Embryonic facial prominence (tissue), 1 donor: ENCODE results near the gene TMEM259.

ENCODE experiments used
- DNase-seq: peaks from one replicate; pipeline ENCODE4 v3.0.0-alpha.2; 2016; ENCODE audit errors: extremely low spot score

TMEM259 gene

GRCh38 chr19:1020868-1021425 is at the start of gene TMEM259:
TSS of gene TMEM259 (minus strand) at chr19:1021123. CDS start at chr19:1020996, 127 bp downstream.
- DNase-seq, result peak; percentile 94

GRCh38 chr19:1070576-1070930 is 49.6 kb upstream of the TMEM259 start:
- no peak for DNase-seq

- no peak for DNase-seq
These were observed 48.3 kb upstream of the TMEM259 start for GRCh38 chr19:1069009-1069779.

GRCh38 chr19:1068009-1069001 is 47.4 kb upstream of the TMEM259 start:
- DNase-seq, result no peak

- no peak for DNase-seq
These were observed 46.5 kb upstream of the TMEM259 start for GRCh38 chr19:1067341-1067957.

GRCh38 chr19:1066748-1067340 is 45.9 kb upstream of the TMEM259 start, which contains the start of gene ARHGAP45:
TSS of gene ARHGAP45 (plus strand) at chr19:1067167. CDS start at chr19:1067406, 239 bp downstream.
- DNase-seq, result no peak

- no peak for DNase-seq
These were observed 45.4 kb upstream of the TMEM259 start for GRCh38 chr19:1066251-1066747.

- DNase-seq, result no peak
These were observed 44.7 kb upstream of the TMEM259 start for GRCh38 chr19:1065606-1066109.

- DNase-seq, result no peak
These were observed 44.0 kb upstream of the TMEM259 start for GRCh38 chr19:1064661-1065605.

- DNase-seq, result no peak
These were observed 43.2 kb upstream of the TMEM259 start for GRCh38 chr19:1063909-1064660.

- DNase-seq, result no peak
These were observed 42.3 kb upstream of the TMEM259 start for GRCh38 chr19:1063030-1063908.

GRCh38 chr19:1062387-1063029 is 41.6 kb upstream of the TMEM259 start:
- DNase-seq, result no peak

GRCh38 chr19:1061987-1062386 is 41.1 kb upstream of the TMEM259 start:
- DNase-seq, result no peak

- DNase-seq, result no peak
These were observed 39.8 kb upstream of the TMEM259 start for GRCh38 chr19:1060689-1061088.

GRCh38 chr19:1058112-1058511 is 37.2 kb upstream of the TMEM259 start:
- no peak for DNase-seq

- DNase-seq, result no peak
These were observed 36.4 kb upstream of the TMEM259 start for GRCh38 chr19:1057176-1057855.
